Measurements from ENCODE around the gene FBXO2. TPM values are rescaled to one million over a fixed set of nuclear protein-coding genes. Genes with fewer than 3 reads are reported as not detected.

The FBXO2 gene
- total and polyA plus RNA-seq, 10 of the 15 experiments (the other 5 are each of a cell fraction or from before 2014, with no cell fraction given): 0.06 to 0.41 (median 0.18) TPM; not detected in 4

- TF ChIP-seq, protein P1, sequence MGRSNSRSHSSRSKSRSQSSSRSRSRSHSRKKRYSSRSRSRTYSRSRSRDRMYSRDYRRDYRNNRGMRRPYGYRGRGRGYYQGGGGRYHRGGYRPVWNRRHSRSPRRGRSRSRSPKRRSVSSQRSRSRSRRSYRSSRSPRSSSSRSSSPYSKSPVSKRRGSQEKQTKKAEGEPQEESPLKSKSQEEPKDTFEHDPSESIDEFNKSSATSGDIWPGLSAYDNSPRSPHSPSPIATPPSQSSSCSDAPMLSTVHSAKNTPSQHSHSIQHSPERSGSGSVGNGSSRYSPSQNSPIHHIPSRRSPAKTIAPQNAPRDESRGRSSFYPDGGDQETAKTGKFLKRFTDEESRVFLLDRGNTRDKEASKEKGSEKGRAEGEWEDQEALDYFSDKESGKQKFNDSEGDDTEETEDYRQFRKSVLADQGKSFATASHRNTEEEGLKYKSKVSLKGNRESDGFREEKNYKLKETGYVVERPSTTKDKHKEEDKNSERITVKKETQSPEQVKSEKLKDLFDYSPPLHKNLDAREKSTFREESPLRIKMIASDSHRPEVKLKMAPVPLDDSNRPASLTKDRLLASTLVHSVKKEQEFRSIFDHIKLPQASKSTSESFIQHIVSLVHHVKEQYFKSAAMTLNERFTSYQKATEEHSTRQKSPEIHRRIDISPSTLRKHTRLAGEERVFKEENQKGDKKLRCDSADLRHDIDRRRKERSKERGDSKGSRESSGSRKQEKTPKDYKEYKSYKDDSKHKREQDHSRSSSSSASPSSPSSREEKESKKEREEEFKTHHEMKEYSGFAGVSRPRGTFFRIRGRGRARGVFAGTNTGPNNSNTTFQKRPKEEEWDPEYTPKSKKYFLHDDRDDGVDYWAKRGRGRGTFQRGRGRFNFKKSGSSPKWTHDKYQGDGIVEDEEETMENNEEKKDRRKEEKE (IDR thresholded peaks at IDR 0.05): no peak
- TF ChIP-seq, protein P2, sequence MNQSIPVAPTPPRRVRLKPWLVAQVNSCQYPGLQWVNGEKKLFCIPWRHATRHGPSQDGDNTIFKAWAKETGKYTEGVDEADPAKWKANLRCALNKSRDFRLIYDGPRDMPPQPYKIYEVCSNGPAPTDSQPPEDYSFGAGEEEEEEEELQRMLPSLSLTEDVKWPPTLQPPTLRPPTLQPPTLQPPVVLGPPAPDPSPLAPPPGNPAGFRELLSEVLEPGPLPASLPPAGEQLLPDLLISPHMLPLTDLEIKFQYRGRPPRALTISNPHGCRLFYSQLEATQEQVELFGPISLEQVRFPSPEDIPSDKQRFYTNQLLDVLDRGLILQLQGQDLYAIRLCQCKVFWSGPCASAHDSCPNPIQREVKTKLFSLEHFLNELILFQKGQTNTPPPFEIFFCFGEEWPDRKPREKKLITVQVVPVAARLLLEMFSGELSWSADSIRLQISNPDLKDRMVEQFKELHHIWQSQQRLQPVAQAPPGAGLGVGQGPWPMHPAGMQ (IDR thresholded peaks at IDR 0.05; ENCODE audit: borderline replicate concordance): no peak
- TF ChIP-seq, protein P3, sequence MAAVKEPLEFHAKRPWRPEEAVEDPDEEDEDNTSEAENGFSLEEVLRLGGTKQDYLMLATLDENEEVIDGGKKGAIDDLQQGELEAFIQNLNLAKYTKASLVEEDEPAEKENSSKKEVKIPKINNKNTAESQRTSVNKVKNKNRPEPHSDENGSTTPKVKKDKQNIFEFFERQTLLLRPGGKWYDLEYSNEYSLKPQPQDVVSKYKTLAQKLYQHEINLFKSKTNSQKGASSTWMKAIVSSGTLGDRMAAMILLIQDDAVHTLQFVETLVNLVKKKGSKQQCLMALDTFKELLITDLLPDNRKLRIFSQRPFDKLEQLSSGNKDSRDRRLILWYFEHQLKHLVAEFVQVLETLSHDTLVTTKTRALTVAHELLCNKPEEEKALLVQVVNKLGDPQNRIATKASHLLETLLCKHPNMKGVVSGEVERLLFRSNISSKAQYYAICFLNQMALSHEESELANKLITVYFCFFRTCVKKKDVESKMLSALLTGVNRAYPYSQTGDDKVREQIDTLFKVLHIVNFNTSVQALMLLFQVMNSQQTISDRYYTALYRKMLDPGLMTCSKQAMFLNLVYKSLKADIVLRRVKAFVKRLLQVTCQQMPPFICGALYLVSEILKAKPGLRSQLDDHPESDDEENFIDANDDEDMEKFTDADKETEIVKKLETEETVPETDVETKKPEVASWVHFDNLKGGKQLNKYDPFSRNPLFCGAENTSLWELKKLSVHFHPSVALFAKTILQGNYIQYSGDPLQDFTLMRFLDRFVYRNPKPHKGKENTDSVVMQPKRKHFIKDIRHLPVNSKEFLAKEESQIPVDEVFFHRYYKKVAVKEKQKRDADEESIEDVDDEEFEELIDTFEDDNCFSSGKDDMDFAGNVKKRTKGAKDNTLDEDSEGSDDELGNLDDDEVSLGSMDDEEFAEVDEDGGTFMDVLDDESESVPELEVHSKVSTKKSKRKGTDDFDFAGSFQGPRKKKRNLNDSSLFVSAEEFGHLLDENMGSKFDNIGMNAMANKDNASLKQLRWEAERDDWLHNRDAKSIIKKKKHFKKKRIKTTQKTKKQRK (IDR thresholded peaks at IDR 0.05; ENCODE audit: low read depth, low read length): no peak
- TF ChIP-seq CREB1 (IDR thresholded peaks at IDR 0.05; ENCODE audit: low read depth) (no peak), ZSCAN29 (IDR thresholded peaks at IDR 0.05) (no peak)
Measured at GRCh38 chr1:11693024-11693590, 38.9 kb upstream of the FBXO2 start (continued).

Data from GM12878 (cell line).